ENCODE results near the gene TMEM30B.

Gene TMEM30B

DNA sequence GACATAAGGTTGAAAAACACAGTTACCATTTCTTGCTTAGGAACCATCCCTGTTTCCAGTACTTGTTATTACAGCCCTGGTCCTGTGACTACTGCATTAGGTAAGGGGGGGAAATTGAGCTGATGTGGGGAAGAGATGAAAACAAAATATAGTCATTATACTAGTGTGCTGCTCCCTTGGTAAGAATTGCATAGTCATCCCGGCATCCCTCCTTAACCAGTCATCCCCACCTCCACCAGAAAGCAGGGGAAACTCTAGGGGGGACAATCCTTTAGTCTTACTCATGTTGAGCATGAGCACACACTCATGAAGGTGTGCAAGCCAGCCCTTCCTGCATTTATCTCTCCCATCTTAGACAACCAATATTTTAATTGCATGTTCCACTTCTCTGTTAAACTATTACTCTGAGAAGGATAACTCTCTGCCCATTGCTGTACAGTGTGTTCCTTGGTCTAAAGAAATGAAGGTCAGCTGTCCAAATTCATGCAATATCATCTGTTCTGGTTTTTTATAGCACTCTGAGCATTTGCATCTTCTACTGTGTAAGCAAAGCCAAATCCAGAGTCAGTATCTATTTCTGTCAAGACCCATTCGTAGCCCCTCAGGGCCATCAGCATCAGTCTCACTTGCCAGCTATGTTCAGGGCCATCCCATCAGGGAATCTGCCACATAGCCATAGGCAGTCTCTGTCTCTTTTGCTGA lies 46.8 kb downstream of the TMEM30B start:
- no peak for DNase-seq (ENCODE audit: low read depth in 2 of 2)

DNA sequence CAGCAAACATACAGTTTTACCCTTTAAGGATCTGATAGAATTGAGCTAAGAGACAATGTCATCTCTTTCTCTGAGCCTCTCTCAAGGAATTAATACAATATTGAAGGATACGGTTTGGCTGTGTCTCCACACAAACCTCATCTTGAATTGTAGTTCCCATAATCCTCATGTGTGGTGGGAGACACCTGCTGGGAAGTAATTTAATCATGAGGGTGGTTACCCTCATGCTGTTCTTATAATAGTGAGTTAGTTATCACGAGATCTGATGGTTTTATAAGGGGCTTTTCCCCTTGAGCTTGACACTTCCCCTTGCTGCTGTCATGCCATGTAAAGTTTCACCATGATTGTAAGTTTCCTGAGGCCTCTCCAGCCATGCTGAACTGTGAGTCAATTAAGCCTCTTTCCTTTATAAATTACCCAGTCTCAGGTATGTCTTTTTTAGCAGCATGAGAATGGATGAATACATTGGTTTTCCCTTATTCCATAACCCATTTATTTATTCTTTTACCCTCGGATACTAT lies 47.6 kb downstream of the TMEM30B start:
- DNase-seq (ENCODE audit: low read depth in 2 of 2) = no peak

DNA sequence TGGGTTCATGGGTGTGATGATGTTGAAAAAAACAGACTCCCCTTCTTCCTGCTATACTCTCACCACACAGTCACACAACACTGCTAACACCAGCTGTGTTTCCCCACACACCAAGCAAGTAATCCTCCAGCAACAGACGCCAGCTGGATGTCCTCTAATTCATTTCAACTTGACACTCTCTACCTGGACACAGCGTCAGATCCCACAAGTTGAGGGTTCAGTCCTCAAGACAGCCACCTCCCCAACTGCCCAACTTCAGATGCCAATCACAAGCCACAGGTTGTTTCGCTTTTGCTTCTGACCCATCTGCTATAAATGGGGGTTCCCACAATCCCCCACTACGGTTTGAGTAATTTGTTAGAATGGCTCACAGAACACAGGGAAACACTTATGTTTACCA lies 49.3 kb downstream of the TMEM30B start:
- DNase-seq (ENCODE audit: low read depth in 2 of 2) = no peak

DNA sequence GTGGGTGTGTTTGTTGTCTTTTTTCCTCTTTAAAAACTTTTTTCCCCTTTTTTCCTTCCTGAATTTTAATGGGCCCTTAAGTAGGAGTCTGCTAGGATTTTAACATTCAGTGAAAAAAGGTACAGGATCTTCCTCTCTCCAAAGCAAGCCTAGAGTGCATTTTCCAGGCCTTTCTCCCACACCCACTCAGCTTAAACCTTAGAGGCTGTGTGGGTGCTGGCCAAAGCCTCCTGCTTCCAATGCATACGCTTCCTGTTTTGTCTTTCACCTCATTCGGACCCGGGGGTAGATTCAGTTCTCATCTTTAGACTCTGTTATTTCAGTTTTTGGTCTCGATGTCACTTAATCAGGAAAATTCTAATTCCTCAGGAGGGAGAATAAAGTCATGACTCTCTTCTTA lies 51.2 kb downstream of the TMEM30B start:
- DNase-seq (ENCODE audit: low read depth in 2 of 2) = no peak

GRCh38 chr14:61229475-61229888 lies 51.7 kb downstream of the TMEM30B start:
- no peak for DNase-seq (ENCODE audit: low read depth in 2 of 2)

DNA sequence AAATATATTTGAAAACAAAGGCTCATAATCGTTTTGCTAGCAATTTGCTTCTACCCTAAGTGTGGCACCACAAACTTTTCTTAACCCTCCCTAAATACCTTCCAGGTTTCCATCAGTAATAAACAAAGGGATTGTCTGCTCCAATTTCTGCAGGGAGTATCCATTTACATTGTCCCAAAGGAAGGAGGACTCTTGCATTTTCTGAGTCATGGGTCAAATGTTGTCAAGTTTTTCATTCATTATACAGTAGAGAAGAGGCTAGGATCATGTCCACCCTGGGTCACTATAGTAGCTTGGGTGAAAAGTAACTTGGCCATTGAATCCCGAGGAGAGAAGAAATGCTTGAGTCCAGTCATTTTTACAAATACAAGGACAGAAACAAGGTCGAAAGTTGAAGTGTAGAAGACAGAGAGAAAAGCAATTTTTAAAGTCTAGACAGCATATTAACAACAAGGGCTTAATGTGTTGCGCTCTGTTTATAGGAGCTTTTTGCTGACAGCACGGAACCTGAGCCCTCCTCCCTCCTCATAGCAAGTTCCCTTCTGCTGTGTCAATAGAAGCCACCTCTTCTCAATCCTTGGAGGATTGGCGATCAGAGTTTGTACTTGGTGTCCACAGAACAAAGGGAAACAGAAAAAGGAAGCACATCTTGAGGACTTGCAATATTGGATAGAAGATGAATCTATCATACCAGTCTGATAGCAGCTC lies 53.1 kb downstream of the TMEM30B start:
- no peak for DNase-seq (ENCODE audit: low read depth in 2 of 2)

Measured in stimulated activated CD8-positive, alpha-beta memory T cell treated with anti-CD3 and anti-CD28 coated beads, Interleukin-7, amount 100 ng/mL, for 1 hour (primary cell).